OCI-LY1 (cell line): ENCODE measurements around the gene TMEM79.

ENCODE experiments used
- H2AFZ ChIP-seq: fragments of 200-600 bp; sonication (generic), shearing (Covaris generic); 2 replicates; pipeline ENCODE4 v1.6.0; 2014; ENCODE audit warnings: antibody characterized with exemption, mild to moderate bottlenecking, low read length
- H3F3A ChIP-seq: fragments of 200-600 bp; sonication (generic), shearing (Covaris generic); 2 replicates; pipeline ENCODE4 v1.6.0; 2014; ENCODE audit warnings: mild to moderate bottlenecking, antibody characterized with exemption, low read length, moderate library complexity; ENCODE audit not compliant: insufficient read depth
- H3K27ac ChIP-seq: fragments of 200-600 bp; sonication (generic); 2 replicates; pipeline ENCODE4 v1.5.1; 2014; ENCODE audit warnings: low read length, mixed run types, mild to moderate bottlenecking, low read depth; ENCODE audit not compliant: poor library complexity, severe bottlenecking
- H3K27me3 ChIP-seq: fragments of 200-600 bp; sonication (generic); 2 replicates; pipeline ENCODE4 v1.6.0; 2014; ENCODE audit warnings: antibody characterized with exemption, mild to moderate bottlenecking, low read length, moderate library complexity; ENCODE audit not compliant: insufficient read depth
- H3K36me3 ChIP-seq: fragments of 200-600 bp; sonication (generic); 2 replicates; pipeline ENCODE4 v1.6.1; 2014; ENCODE audit warnings: mild to moderate bottlenecking, antibody characterized with exemption, low read length, moderate library complexity, mixed read lengths; ENCODE audit not compliant: insufficient read depth
- H3K4me1 ChIP-seq: fragments of 200-600 bp; sonication (generic); 2 replicates; pipeline ENCODE4 v1.5.1; 2014; ENCODE audit warnings: mild to moderate bottlenecking, low read length, moderate library complexity; ENCODE audit not compliant: insufficient read depth, severe bottlenecking
- H3K4me2 ChIP-seq: fragments of 200-600 bp; sonication (generic), shearing (Covaris generic); 2 replicates; pipeline ENCODE4 v1.6.1; 2014; ENCODE audit warnings: low read length
- H3K4me3 ChIP-seq: fragments of 200-600 bp; sonication (generic); 2 replicates; pipeline ENCODE4 v1.5.1; 2014; ENCODE audit warnings: low read length, low read depth, mild to moderate bottlenecking, mixed read lengths; ENCODE audit not compliant: poor library complexity, severe bottlenecking
- H3K79me2 ChIP-seq: fragments of 200-600 bp; shearing (Covaris generic); 2 replicates; pipeline ENCODE4 v1.6.1; 2016; ENCODE audit warnings: mixed run types, low read length, mixed read lengths; ENCODE audit not compliant: insufficient read depth
- H3K9ac ChIP-seq: fragments of 200-600 bp; sonication (generic), shearing (Covaris generic); 2 replicates; pipeline ENCODE4 v1.6.1; 2014; ENCODE audit warnings: mild to moderate bottlenecking, low read length, mixed read lengths
- H3K9me2 ChIP-seq: fragments of 200-600 bp; sonication (generic), shearing (Covaris generic); 2 replicates; pipeline ENCODE4 v1.6.1; 2014; ENCODE audit warnings: low read depth, mild to moderate bottlenecking, low read length, mixed read lengths
- H3K9me3 ChIP-seq: fragments of 200-600 bp; shearing (Covaris generic); 2 replicates; pipeline ENCODE4 v1.6.1; 2014; ENCODE audit warnings: low read length, mixed read lengths
- H4K20me1 ChIP-seq: fragments of 200-600 bp; sonication (generic), shearing (Covaris generic); 2 replicates; pipeline ENCODE4 v1.6.0; 2016; ENCODE audit warnings: mild to moderate bottlenecking, low read length; ENCODE audit not compliant: insufficient read depth
- EZH2 ChIP-seq: fragments of 200-600 bp; sonication (generic), shearing (Covaris generic); IDR thresholded peaks from 2 replicates; pipeline ENCODE4 v1.8.0; 2017; ENCODE audit warnings: borderline replicate concordance, mixed run types, mild to moderate bottlenecking, antibody characterized with exemption, low read length, moderate library complexity, mixed read lengths
- TF ChIP-seq, protein P1 (sequence below): fragments of 200-600 bp; sonication (generic), shearing (Covaris generic); IDR thresholded peaks from 2 replicates; pipeline ENCODE4 v1.5.1; 2017; ENCODE audit warnings: mild to moderate bottlenecking, antibody characterized with exemption, low read length, moderate library complexity, mixed read lengths

The TMEM79 gene

DNA sequence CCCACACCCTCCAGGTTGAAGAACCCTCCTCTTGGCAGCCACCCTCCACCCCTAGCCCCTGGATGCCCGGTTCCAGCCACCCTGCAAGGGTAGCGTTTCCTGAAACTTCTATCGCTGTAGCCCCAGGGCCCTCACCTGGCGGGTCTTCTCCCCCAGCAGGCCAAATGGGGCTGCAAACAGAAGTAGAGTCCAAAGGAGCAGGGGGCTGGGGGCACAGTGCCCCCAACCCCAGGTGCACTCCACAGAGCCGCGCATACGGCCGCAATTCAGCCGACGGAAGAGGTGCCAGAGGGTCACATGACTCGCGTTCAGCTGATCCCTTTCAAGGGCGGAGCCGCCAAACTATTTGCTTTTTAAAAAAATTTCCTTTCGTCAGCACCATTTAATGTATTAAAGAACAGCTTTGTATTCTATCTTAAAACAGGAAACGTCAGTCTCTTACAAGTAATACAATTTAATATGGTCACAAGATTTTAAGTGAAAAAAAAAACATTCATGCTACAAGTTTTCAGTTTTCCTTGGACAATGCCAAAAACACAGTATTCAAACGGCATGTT is 11.3 kb downstream of the TMEM79 start, which contains the start of gene GLMP:
GLMP (minus strand) TSS at position 289 of the 557 bp plus-strand sequence; CDS start at position 255, 34 bp downstream.
- no peaks in the 10 kb centered on the region for H3K9me3 ChIP-seq
- H2AFZ ChIP-seq: peak within 1 kb of the TSS; percentile 92
- no peaks in the 10 kb centered on the region for H3K27me3 ChIP-seq
- TF ChIP-seq, protein P1, sequence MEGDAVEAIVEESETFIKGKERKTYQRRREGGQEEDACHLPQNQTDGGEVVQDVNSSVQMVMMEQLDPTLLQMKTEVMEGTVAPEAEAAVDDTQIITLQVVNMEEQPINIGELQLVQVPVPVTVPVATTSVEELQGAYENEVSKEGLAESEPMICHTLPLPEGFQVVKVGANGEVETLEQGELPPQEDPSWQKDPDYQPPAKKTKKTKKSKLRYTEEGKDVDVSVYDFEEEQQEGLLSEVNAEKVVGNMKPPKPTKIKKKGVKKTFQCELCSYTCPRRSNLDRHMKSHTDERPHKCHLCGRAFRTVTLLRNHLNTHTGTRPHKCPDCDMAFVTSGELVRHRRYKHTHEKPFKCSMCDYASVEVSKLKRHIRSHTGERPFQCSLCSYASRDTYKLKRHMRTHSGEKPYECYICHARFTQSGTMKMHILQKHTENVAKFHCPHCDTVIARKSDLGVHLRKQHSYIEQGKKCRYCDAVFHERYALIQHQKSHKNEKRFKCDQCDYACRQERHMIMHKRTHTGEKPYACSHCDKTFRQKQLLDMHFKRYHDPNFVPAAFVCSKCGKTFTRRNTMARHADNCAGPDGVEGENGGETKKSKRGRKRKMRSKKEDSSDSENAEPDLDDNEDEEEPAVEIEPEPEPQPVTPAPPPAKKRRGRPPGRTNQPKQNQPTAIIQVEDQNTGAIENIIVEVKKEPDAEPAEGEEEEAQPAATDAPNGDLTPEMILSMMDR: no peak
- no peaks in the 10 kb centered on the region for H3K79me2 ChIP-seq
- H4K20me1 ChIP-seq: no peaks in the 10 kb centered on the region
- H3F3A ChIP-seq: no peaks in the 10 kb centered on the region
- H3K4me2 ChIP-seq: peak within 1 kb of the TSS; percentile 99
- no peaks in the 10 kb centered on the region for H3K36me3 ChIP-seq
- H3K27ac ChIP-seq: no peak within 1 kb of the TSS
- peak within 1 kb of the TSS; percentile 84 for H3K9ac ChIP-seq
- peak within 1 kb of the TSS; percentile 92 for H3K4me3 ChIP-seq
- H3K9me2 ChIP-seq: no peaks in the 10 kb centered on the region
- H3K4me1 ChIP-seq: peaks cover 23% of the 10 kb centered on the region

DNA sequence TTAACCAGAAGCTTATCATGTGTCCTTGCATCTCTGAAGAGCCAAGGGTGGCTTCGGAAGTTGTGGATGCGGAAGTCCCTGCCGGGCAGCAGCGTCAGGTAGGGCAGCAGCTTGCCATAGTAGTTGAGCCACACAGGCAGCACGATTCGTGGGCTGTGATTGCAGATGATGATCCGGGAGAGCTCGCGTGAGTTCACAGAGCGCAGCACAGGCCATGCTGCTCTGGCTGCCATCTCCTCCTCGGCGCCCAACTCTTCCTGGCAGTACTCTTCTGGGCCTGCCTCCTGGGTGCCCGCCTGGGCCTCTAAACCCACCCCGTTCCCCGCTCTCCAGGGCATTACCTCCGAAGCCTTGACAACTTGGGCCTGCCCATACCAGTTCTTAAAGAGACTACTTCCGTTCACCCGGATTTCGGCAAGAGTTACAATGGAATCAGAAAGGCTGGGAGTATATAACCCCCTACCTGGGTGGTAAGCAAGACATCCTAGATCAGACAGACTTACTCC is 14.8 kb downstream of the TMEM79 start, which contains the start of gene VHLL:
VHLL (minus strand) TSS at position 456 of the 506 bp plus-strand sequence; CDS start at position 338, 118 bp downstream.
- Histone ChIP-seq H2AFZ (no peak within 1 kb of the TSS), H3F3A (no peaks in the 10 kb centered on the region), H3K27ac (no peak within 1 kb of the TSS), H3K4me2 (no peak within 1 kb of the TSS), H3K4me1 (peaks cover 17% of the 10 kb centered on the region), H3K9me3 (no peaks in the 10 kb centered on the region), H3K79me2 (no peaks in the 10 kb centered on the region), H3K36me3 (peaks cover 7% of the 10 kb centered on the region), H3K4me3 (no peak within 1 kb of the TSS), H3K9me2 (no peaks in the 10 kb centered on the region), H4K20me1 (no peaks in the 10 kb centered on the region), H3K27me3 (no peaks in the 10 kb centered on the region), H3K9ac (no peak within 1 kb of the TSS)
- TF ChIP-seq, protein P1: no peak
- no peak for TF ChIP-seq EZH2

DNA sequence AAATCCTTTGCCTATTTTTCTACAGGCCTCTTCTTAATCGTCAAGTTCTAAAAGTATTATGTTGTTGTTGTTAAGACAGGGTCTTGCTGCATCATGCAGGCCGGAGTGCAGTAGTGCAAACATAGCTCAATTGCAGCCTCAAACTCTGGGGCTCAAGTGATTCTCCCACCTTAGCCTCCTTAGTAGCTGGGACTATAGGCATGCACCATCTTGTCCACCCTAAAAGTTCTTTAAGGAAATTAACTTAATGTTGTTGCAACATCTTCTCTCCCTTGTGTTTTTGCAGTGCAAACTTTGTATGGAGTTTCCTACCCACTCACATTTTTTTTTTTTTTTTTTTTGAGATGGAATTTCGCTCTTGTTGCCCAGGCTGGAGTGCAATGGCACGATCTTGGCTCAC is 19.1 kb downstream of the TMEM79 start:
- Histone ChIP-seq H3K9me3 (no peaks in the 10 kb centered on the region), H4K20me1 (no peaks in the 10 kb centered on the region), H3K4me1 (no peaks in the 10 kb centered on the region), H3K4me2 (no peak overlapping the region), H3K9ac (no peak overlapping the region), H3K36me3 (peaks cover 46% of the 10 kb centered on the region), H3K9me2 (no peaks in the 10 kb centered on the region), H3K4me3 (no peak overlapping the region), H2AFZ (no peak overlapping the region), H3K79me2 (no peaks in the 10 kb centered on the region), H3K27ac (no peak overlapping the region), H3F3A (no peaks in the 10 kb centered on the region), H3K27me3 (no peaks in the 10 kb centered on the region)
- TF ChIP-seq EZH2: no peak
- TF ChIP-seq, protein P1: no peak
